HG03442 (cell line): Measurements from ENCODE around the gene SLC6A9.

Source experiments
- ATAC-seq: cut with Tn5 transposase; IDR thresholded peaks from one replicate; pipeline ENCODE4 v1.9.1; 2021; ENCODE audit warnings: mild to moderate bottlenecking, moderate library complexity; ENCODE audit not compliant: unreplicated experiment

Gene SLC6A9

DNA sequence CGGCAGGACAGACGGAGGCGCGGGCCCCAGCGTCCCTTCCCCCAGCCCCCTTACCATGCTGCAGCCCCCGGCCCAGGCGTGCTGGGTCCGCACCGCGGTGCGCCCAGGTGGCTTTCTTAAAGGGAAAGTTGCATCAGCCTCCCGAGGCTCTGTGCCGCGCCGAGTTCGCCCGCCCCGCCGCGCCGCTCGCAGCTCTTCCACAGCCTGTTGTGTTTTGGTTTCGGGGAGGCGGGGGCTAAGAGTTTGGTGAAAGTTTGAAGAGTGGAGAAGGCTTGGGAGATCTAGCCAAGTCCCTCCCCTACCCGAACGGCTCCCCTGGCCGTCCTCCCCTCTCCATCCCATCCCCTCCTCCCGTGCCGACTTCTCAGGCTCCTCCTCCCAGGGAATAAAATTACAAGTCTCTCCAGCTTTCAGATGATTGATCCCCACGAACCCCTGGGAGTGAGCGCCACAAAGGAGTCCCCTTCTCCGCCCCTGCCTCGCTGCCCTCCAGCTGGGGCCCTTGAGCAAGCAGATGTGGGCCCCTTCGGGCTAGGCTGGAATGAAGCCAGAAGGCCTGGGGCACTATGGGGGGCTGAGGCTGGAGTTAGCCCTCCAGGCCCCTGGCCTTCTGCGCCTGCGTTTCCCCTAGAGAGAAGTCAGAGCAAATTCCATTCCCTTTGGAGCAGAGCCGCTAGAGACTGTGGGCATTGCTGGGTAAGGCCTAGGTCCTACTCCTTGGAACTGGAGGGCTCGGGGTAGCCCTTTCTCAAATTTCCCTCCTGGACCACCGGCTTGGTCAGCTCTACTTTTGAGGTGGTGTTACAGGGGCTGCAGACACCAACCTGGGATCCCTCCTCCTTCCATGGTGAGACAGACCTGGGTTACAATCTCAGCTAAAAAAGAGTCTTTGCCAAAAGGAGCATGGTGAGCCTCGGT, at the start of gene SLC6A9:
SLC6A9 (minus strand) TSS at position 211 of the 918 bp plus-strand sequence. CDS start 7,185 bp downstream, outside the sequence.
- no peak for ATAC-seq

- no peak for ATAC-seq
These were observed 48.3 kb upstream of the SLC6A9 start for GRCh38 chr1:44079566-44079965.

- no peak for ATAC-seq
These were observed 46.8 kb upstream of the SLC6A9 start for GRCh38 chr1:44078104-44078503.

- no peak for ATAC-seq
These were observed 46.2 kb upstream of the SLC6A9 start for GRCh38 chr1:44077421-44077820.

DNA sequence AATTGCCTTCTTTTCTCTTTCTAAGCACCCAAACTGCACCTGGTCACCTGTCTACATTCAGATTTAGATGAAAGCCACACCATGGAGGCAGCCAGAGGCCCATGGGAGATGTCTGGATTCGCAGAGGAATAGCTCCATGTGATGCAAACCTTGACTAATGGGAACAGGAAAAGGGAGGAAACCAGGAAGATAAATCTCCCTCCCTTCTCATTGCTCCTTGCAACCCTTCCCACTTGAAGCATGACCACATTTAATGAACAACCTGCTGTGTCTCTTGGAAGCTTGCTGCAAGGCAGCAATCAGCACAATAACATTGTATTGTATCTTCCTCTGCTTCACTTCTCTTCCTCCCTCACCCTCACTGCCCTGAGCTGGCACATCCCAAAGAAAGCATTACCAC, 44.8 kb upstream of the SLC6A9 start:
- no peak for ATAC-seq

DNA sequence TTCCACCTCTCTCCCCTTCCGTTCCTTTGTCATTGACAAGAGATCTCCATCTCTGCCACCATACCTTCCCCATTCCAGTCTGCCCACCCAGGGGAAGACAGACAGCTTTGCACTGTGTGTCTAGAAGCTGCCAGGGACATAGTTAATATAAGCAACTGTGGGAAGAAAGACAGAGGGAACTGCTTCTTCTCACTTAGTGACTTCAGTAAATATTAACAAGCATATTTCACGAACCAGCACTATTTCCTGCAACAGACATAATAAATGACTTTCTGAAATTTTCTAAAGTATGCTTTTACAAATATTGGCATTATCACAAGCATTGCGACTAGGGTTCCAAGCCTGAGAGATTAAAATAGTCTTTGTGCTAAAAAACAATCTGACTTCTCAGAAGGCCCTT, 43.2 kb upstream of the SLC6A9 start:
- ATAC-seq = no peak

GRCh38 chr1:44073528-44073927, 42.3 kb upstream of the SLC6A9 start:
- ATAC-seq = no peak

DNA sequence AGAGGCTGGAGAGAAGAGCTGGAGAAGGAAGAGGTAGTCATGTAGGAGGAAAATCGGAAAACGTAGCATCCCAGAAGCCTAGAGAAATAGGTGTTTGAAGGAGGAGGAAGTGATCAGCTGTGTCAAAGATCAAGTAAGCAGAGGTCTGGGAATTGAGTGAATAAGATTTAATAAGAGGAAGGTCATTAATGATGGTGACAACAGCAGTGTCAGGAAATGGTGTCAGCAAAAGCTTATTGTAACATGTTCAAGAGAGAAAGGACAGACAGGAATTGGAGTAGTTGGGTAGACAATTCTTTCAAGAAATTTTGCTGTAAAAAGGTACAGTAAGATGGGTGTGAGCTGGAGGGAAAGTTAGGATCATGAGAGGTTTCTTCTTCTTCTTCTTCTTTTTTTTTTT, 41.6 kb upstream of the SLC6A9 start:
- ATAC-seq = no peak

- no peak for ATAC-seq
These were observed 40.9 kb upstream of the SLC6A9 start for GRCh38 chr1:44072204-44072603.

- ATAC-seq = no peak
These were observed 40.2 kb upstream of the SLC6A9 start for GRCh38 chr1:44071461-44071860.

DNA sequence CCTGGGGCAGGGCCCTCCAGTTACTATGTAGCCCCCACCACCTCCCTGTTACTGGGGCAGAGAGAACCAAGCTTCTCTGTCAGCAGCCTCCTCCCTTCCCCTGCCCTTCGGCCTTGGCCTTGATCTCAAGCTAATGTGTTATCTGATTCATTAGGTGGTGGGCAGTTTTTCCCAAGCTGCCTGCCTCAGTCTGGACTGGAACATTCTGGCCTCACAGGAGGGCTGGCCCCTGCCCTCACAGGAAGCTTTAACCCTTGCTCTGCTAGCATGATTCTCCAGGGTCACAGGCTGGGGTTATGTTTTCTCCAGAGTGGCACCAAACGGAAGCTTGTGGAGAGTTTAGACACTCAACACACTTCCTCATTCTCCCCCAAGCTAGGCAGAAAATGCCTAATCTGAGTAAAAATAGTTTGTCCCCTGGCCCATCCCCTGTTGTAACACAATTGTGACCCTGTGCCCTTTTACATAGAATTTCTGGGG, 37.2 kb upstream of the SLC6A9 start:
- no peak for ATAC-seq

- ATAC-seq = no peak
These were observed 36.3 kb upstream of the SLC6A9 start for GRCh38 chr1:44067266-44068250.

DNA sequence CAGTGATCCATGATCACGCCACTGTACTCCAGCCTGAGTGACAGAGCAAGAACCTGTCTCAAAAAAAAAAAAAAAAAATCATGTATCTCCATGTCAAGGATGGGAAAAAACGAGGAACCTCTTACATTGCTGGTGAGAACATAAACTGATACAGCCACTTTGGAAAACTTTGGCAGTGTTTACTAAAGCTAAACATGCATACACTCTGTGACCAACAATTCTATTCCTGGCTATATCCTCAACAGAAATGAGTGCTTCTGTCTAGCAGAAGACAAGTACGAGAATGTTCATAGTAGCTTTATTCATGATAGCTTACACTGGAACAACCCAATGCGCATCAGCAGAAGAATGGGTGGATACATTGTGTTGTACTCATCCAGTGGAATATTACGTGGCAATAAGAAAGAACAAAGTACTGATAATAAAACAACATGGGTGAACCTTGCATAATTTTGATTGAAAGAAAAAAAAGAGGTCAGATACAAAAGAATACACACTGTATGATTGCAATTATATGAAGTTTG, 31.5 kb upstream of the SLC6A9 start:
- no peak for ATAC-seq

- ATAC-seq = no peak
These were observed 30.6 kb upstream of the SLC6A9 start for GRCh38 chr1:44061857-44062256.

GRCh38 chr1:44060830-44061267, 29.6 kb upstream of the SLC6A9 start:
- no peak for ATAC-seq

DNA sequence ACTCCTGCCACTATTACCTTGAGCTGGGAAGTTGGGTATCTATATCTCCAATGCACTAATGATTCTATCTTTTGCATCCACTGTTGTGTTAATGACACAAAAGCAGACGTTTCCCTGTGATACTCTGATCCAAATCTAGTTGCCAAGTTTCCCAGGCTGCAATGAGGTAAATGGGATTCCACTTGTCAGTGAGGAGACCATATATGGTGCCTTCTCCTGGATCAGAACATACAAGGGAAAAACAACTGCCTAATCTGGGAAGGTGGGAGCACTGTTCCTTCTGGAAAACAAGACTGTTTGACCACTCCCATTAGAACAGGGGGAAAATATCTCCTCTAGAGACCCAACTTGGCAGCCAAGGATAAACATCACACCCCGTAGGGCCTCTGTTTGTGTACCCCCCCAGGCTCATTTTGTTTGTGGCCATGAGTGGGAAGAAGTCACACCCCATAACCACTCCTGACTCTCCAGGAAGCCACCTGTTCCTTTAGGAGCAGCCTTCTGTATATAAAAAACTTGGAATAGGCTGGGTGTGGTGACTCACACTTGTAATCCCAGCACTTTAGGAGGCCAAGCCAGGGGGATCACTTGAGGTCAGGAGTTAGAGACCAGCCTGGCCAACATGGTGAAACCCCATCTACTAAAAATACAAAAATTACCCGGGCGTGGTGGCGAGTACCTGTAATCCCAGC, 28.5 kb upstream of the SLC6A9 start:
- no peak for ATAC-seq

DNA sequence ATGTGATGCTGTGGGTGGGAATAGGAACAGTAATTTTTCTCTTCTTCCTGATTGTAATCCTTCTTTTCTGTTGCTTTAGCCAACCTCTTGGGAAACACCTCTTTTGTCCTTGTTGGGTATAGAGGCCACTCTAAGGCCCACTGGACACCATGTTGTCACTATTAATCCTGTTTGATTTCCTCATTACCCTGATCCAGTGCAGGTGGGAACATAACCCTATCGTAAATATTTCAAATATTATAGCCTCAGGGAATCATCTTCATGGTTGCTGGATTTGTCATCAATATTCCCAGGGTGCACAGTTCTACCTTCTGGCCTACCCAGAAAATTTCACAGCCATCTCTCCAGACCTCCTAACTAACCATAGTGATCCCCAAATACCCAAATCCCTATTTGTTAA, 27.9 kb upstream of the SLC6A9 start:
- ATAC-seq = no peak

DNA sequence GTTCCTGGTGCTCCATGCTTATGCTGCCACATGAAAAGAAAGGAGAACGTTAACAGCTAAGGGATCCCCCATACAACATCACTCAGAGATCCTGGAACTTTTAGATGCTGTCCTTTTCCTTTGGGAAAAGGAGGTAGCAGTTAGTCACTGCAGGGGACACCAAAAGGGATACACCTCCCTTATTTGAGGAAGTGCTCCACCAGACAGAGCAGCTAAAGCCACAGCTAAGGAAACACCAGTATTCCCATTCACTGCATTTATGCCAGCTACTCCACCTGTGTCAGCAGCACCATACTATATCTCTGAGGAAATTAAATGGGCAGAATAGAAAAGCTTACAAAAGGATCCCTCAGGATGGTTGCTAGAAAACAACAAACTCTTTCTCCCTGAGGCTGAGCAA, 26.0 kb upstream of the SLC6A9 start:
- no peak for ATAC-seq

- ATAC-seq = no peak
These were observed 22.1 kb upstream of the SLC6A9 start for GRCh38 chr1:44053394-44053793.

- ATAC-seq = no peak
These were observed 19.0 kb upstream of the SLC6A9 start for GRCh38 chr1:44050261-44050660.

- ATAC-seq = no peak
These were observed 18.6 kb upstream of the SLC6A9 start for GRCh38 chr1:44049839-44050238.
